HL-60 (cell line): Measurements from ENCODE around the gene STXBP4.

Experiments
- CTCF ChIP-seq: IDR thresholded peaks from one replicate; pipeline ENCODE4 v1.5.1; 2011; ENCODE audit warnings: low read length, control low read depth, inconsistent platforms; ENCODE audit not compliant: insufficient read depth
- GABPA ChIP-seq: IDR thresholded peaks from 2 replicates; pipeline ENCODE4 v1.6.1; 2012; ENCODE audit warnings: low read depth
- POLR2AphosphoS5 ChIP-seq: IDR thresholded peaks from 2 replicates; pipeline ENCODE4 v1.6.1; 2012; ENCODE audit warnings: low read depth
- SPI1 ChIP-seq: IDR thresholded peaks from 2 replicates; pipeline ENCODE4 v1.6.1; 2012; ENCODE audit warnings: low read depth, mild to moderate bottlenecking, borderline replicate concordance
- TF ChIP-seq, protein P1 (sequence below): IDR thresholded peaks from 2 replicates; pipeline ENCODE4 v1.6.1; 2012; ENCODE audit warnings: low read depth; ENCODE audit not compliant: insufficient replicate concordance

DNA sequence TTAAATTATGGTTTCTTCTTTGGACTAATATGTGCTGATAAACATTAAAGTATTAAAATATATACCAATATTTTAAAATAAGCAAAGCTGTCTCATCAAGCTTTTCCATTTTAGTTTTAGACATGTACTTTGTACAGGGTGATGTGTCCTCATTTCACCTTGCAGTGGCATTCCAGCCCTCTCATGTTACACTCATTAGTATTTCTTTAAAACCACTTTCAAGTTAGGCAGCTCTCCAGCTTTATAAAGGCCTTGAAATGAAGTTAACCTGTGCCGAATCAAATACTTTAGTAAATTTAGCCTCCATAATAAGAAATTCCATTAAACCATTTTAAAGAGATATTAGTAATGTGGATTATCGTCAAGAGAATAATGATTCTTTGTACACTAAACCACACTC is 188.6 kb downstream of the STXBP4 start:
- TF ChIP-seq POLR2AphosphoS5 (no peak), CTCF (no peak), GABPA (no peak), SPI1 (no peak)
- TF ChIP-seq, protein P1, sequence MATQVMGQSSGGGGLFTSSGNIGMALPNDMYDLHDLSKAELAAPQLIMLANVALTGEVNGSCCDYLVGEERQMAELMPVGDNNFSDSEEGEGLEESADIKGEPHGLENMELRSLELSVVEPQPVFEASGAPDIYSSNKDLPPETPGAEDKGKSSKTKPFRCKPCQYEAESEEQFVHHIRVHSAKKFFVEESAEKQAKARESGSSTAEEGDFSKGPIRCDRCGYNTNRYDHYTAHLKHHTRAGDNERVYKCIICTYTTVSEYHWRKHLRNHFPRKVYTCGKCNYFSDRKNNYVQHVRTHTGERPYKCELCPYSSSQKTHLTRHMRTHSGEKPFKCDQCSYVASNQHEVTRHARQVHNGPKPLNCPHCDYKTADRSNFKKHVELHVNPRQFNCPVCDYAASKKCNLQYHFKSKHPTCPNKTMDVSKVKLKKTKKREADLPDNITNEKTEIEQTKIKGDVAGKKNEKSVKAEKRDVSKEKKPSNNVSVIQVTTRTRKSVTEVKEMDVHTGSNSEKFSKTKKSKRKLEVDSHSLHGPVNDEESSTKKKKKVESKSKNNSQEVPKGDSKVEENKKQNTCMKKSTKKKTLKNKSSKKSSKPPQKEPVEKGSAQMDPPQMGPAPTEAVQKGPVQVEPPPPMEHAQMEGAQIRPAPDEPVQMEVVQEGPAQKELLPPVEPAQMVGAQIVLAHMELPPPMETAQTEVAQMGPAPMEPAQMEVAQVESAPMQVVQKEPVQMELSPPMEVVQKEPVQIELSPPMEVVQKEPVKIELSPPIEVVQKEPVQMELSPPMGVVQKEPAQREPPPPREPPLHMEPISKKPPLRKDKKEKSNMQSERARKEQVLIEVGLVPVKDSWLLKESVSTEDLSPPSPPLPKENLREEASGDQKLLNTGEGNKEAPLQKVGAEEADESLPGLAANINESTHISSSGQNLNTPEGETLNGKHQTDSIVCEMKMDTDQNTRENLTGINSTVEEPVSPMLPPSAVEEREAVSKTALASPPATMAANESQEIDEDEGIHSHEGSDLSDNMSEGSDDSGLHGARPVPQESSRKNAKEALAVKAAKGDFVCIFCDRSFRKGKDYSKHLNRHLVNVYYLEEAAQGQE = no peak
